Activated T-helper 9 cell treated with anti-CD3 and anti-CD28 coated beads, Interleukin-2, amount 50 U/mL, for 16 hours (primary cell): ENCODE data around the gene SEMA6A.

Experiments used
- DNase-seq: peaks from one replicate; pipeline ENCODE4 v3.0.0-alpha.2; 2020; ENCODE audit warnings: low read depth

The SEMA6A gene

DNA sequence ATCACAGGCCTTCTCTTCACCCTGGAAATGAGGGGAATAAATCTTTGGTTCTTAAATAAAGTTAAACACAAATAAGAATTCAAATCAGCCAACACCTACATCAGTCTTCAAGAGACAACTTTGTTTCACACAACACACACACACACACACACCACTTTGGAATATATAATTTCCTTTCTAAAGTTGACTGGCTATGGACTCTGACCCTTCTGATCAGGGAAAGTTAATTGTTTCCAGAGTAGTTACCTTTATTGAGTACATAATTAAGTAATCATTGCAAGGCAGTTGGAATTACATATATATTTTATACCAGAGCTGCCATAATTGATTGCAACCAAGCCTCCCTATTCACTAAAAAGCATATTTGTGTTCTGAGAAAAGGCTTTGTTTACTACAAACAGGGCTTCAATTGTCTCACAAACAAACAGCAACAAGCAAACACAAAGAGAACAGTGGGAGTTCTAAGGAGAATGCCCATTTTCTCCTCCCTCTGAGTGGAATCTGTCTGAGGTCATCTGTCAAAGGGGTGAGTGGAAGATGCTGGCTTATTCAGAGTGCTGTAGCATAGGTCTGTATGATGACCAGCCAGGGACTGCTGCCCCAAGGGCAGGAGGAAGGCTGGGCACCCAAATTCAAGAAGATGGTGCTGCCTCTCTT lies 136.6 kb downstream of the SEMA6A start:
- DNase-seq: no peak

GRCh38 chr5:116437351-116437705 lies 137.3 kb downstream of the SEMA6A start:
- DNase-seq: no peak

- no peak for DNase-seq
These were observed 137.8 kb downstream of the SEMA6A start for GRCh38 chr5:116436674-116437350.

DNA sequence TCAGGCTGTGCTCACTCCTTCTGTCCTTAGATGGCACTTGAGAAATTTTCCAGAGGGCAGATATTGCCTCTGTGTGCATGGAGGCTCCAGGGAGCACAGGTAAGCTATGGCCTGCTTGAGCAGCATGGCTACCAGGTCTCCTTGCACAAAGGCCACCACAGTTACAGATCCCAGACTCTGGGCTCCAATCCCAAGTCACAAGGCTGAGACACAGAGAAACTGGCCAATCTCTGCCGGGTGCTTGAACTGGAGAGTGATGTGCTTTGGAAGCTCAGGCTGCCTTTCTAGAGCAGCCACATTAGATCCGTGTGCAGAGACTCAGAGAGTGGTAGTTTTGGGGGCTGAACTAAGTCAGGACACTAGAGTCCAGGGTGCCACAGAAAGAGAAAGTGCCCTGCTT lies 145.7 kb downstream of the SEMA6A start:
- DNase-seq: no peak

GRCh38 chr5:116428413-116428812 lies 146.2 kb downstream of the SEMA6A start:
- no peak for DNase-seq

GRCh38 chr5:116424951-116425350 lies 149.7 kb downstream of the SEMA6A start:
- DNase-seq: no peak

DNA sequence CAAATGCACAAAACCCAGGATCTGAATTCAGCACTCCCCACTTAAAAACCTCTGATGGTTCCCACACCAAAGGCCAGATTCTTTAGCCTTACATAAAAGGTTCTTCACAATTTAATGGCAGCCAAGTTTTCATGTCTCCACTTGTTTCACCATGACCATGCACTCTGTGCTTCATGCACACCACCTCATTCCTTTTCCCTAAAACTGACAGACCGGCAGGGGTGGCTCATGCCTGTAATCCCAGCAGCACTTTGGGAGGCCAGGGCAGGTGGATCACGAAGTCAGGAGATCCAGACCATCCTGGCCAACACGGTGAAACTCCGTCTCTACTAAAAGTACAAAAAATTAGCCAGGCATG lies 150.4 kb downstream of the SEMA6A start:
- DNase-seq: no peak

GRCh38 chr5:116423587-116424257 lies 150.9 kb downstream of the SEMA6A start:
- no peak for DNase-seq

- no peak for DNase-seq
These were observed 151.5 kb downstream of the SEMA6A start for GRCh38 chr5:116423141-116423540.

- no peak for DNase-seq
These were observed 153.5 kb downstream of the SEMA6A start for GRCh38 chr5:116421080-116421629.

GRCh38 chr5:116420540-116420939 lies 154.1 kb downstream of the SEMA6A start:
- no peak for DNase-seq

- no peak for DNase-seq
These were observed 155.4 kb downstream of the SEMA6A start for GRCh38 chr5:116419258-116419657.

- no peak for DNase-seq
These were observed 155.8 kb downstream of the SEMA6A start for GRCh38 chr5:116418774-116419173.

DNA sequence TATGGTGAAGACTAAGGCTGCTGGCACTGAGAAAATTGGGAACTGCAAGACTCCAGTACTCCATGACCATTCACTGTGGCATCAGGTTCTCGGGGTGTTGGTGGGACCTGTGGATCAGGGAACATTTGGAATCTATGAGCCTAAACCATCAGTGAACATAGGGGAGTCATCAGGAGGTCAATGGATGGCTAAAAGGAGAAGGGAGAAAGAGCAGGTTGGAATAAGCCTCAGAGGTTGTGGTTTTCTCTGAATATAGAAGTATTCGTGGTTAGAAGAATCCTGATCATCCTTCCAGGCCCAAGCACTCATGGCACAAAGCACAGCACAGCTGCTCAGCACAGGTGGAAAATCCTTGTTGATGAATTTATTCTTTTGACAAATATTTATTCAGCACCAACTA lies 156.6 kb downstream of the SEMA6A start:
- no peak for DNase-seq

DNA sequence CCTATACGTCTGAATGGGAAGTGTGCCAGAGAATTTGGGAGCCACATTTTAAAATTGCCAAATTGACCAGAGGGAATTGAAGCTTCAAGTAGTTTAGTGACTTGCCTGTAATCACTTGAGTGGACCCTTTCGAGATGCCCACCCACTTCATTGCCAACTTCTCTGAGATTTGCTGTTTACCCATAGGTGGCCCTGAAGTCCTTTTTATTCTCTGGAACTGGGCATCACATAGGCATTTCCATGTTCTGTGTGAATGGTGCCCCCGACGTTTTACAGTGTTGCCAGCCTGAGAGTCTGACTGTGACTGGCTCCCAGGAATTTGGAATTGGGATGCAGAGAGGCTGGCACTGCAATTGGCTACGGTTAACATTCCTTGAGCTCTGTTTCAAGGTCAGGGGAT lies 158.6 kb downstream of the SEMA6A start:
- DNase-seq: no peak

DNA sequence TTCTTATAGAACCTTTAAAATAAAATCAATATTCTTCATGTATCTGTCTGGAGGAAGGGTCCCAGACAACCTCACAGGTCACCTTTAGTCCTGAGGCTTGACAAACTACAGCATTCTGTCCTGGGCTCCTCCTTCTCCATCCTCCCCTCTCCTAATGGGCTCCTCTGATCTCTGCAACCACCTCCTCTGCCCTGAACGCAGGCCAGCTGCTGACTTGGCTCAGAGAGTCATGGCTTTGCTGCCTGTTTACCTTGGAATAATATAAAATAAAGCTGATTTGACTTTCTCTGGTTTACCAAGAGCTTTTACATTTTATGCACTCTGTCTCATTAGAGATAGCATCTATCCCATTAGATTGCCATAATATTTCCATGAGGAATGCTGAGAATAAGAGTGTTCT lies 159.4 kb downstream of the SEMA6A start:
- DNase-seq: no peak

DNA sequence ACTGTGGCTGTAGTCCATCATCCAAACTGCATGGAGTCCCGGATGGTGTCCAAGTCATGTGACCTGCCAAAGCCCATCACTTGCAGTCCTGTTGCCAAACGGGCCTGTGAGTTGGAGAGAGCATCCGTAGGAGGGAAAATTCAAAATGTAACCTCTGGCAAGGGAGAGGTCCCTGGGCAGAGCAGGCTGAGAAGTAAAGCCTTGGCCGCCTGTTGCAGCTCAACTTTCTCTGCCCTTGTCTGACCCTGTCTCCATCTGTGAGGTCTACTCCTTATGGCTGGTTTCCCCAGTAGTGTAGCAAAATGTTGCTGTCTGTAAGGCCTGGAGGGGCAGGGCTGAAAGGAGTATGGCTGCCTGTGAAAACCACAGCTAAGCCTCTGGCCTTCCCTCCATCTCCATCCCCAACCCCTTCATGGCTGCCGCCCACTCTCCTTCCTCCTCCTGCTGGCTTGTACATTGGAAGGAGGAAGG lies 163.5 kb downstream of the SEMA6A start:
- DNase-seq: no peak

DNA sequence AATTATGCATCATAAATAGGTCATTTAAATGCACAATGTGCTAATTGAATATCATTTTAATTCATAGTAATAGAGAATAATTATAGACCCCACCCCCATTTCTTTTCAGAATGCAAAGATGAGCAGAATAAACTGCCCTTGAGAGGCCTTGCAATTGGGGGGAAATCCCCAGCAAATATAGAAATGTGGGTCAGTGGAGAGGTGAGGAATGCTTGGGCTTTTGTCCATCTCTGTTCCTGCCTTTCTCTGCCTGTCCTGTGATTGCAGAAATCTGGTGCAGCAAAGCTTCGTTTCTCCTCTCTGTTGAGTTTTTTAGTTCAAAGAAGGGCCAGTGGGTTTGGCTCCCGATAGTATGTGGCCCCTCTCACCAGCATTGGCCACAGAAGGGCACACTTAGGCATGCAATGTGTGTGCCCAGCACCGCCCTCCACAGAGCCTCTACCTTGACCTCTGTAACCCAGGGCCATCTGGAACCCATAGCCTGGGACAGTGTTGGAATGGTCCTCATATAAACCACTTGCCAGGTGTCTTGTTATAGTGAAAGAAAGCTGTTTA lies 164.2 kb downstream of the SEMA6A start:
- DNase-seq: no peak

DNA sequence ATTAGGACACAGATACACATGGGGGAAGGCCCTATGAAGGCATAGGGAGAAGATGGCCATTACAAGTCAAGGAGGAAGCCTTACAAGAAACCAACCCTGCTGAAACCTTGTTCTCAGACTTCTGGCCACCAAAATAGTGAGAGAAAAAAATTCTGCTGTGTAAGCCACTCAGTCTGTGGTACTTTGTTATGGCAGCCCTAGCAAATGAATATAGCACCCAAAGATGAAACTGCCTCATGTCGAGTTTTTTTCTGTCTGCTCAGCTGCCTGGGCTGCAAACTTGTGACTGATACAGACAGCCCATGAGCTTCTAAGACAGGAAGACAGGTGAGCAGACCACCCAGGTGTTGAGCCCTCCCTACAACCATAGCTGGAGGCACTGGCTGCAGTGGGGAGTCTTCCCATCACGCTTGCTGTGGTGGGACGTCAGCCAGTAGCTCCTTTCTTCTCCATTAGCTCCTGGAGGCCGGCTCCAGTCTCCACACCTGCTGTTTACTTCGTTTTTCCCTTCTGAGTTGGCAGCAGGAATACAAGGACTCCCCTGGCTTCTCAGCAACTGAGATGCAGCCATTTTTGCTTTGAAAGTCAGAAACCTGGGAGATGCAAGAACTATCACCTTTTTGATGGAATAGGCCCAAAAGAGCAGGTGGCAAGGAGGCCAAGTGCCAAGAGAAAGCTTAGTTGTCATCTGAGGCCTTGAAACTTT lies 164.9 kb downstream of the SEMA6A start:
- no peak for DNase-seq

DNA sequence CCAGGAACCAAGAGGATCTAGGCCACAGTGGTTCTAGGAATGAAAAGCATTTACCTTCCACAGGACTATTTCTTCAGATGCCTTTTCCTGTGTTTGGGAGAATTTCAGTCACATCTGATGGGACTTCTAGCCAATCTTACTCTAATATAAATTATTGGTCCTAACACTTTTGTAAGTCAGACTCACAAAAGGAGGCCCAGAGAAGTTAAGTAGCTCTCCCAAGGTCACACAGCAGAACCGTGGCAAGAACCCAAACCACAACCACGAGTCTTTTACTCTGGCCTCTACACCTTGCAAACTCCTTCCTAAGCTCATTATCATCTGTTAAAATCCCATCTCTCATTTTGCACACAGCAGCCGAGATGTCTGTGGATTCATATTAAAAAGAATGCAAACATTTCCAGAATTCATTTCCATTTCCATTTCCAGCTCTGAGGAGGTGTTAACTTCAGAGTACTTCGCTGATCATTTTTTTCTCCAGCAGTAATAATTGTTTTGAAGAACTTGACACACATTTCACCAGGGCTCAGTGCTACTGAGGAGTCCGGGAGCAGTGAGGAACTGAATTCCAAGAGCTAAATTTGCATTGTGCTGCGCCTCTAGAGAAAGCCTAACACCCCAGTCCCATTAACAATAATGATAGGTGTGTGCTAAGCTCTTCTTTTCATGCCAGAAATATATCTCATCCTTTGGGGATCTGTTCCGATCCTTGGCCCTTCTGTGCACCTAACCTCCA lies 168.1 kb downstream of the SEMA6A start:
- DNase-seq: no peak

DNA sequence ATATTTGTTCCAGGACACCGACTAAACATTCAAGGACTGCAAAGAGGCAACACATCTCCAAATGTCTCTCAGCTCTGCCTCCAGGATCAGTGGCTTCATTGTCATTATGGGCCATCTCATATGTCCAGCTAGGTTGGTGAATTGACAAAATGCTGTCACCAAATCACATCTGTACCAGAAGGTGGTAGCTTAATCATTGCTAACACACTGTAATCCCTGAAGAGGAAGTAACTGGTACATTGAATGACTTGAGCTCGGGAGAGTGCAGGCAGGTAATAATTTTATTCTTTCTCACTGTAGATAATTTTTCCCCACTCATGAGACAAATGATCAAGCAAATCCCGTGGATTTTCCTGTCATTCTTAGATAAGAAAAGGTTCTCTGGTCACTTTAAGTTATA lies 169.8 kb downstream of the SEMA6A start:
- no peak for DNase-seq

DNA sequence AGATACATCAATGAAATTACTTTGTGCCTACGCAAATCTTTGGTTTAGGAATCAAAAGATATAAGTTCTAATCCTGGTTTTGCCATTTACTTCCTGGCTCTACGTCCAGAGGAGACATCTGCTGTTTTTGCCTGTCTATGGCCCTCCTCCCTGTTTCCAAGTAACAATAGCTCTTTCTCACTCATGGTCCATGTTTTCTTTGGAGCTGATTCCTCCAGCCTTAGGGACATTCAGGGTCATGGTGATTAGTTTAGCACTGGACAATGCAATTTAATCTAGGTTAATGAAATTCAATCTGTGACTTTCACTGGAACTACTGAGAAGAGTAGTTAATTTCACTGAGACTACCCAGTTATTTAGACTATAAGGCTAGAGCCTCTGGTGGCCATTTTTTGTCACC lies 170.6 kb downstream of the SEMA6A start:
- no peak for DNase-seq
